HG02970 (cell line): ENCODE data around the gene SLC22A23.

Experiments used
- ATAC-seq: cut with Tn5 transposase; IDR thresholded peaks from one replicate; pipeline ENCODE4 v1.9.1; 2021; ENCODE audit warnings: mild to moderate bottlenecking, moderate library complexity, moderate number of reproducible peaks; ENCODE audit not compliant: unreplicated experiment, low FRiP score

SLC22A23 gene

DNA sequence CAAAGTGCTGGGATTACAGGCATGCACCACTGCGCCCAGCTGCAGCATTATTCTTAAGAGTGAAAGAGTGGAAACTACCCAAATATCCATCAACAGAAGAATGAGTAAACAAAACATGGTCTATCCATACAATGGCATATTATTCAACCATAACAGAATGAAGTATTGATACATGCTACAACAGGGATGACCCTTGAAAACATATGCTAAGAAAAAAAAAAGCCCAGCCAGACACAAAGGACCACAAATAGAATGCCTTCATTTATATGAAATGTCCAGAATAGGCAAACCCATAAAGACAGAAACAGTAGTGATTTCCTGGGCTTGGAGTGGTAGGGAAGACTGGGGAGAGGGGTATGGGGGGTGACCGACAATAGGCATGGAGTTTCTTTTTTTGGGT, 236.5 kb downstream of the SLC22A23 start:
- ATAC-seq: no peak
